GM23248 (cell line): ENCODE data around the gene RSBN1L.

Experiments used
- EZH2 ChIP-seq: fragments of 200-600 bp; sonication (generic); IDR thresholded peaks from 2 replicates; pipeline ENCODE4 v1.6.1; 2018; ENCODE audit warnings: antibody characterized with exemption, mild to moderate bottlenecking; ENCODE audit not compliant: insufficient read depth, poor library complexity, severe bottlenecking
- EZH2phosphoT487 ChIP-seq: fragments of 200-600 bp; sonication (generic); IDR thresholded peaks from 2 replicates; pipeline ENCODE4 v1.6.1; 2018; ENCODE audit warnings: antibody characterized with exemption, moderate library complexity, mild to moderate bottlenecking, low read depth; ENCODE audit not compliant: insufficient read depth

DNA sequence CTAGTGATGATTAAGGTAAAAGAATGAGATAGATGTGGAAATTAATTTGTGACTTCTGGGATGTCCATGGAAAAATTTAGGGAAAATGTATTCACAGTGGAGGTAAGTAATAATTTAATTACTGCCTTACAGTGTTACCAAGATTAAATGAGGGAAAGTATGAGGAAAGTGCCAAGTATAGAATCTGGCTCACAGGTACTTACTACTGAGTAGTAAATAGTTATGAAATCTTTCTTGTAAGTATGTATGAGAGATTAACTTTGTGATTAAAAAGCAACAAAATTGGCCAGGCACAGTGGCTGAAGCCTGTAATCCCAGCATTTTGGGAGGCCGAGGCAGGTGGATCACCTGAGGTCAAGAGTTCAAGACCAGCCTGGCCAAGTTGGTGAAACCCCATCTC, 42.1 kb downstream of the RSBN1L start:
- TF ChIP-seq EZH2: no peak
- no peak for TF ChIP-seq EZH2phosphoT487
